Endodermal cell (in vitro differentiated cells): Measurements from ENCODE around the gene DGCR6L. TPM values are rescaled to one million over a fixed set of nuclear protein-coding genes. Genes with fewer than 3 reads are reported as not detected.
"Not testable (repeated sequence)": the region's sequence is repeated elsewhere in the genome, so short reads cannot be mapped to it uniquely, and the experiment has no call there.

ENCODE experiments used
- DNase-seq: peaks from one replicate; pipeline ENCODE4 v3.0.0-alpha.2; 2017
- H3K27ac ChIP-seq: 2 replicates; pipeline ENCODE4 v1.5.1; 2013; ENCODE audit warnings: mild to moderate bottlenecking, low read depth, low read length, moderate library complexity
- H3K27me3 ChIP-seq: 2 replicates; pipeline ENCODE4 v1.6.1; 2013; ENCODE audit warnings: mild to moderate bottlenecking, low read length, moderate library complexity; ENCODE audit not compliant: insufficient read depth, control insufficient read depth, poor library complexity, severe bottlenecking
- H3K36me3 ChIP-seq: 2 replicates; pipeline ENCODE4 v1.7.0; 2013; ENCODE audit warnings: mild to moderate bottlenecking, low read length, moderate library complexity; ENCODE audit not compliant: control insufficient read depth, insufficient read depth
- H3K4me1 ChIP-seq: one replicate; pipeline ENCODE4 v1.7.0; 2013; ENCODE audit warnings: low read length; ENCODE audit not compliant: control insufficient read depth, insufficient read depth
- H3K4me3 ChIP-seq: 2 replicates; pipeline ENCODE4 v1.5.1; 2013; ENCODE audit warnings: mild to moderate bottlenecking, low read length, moderate library complexity
- H3K9ac ChIP-seq: 2 replicates; pipeline ENCODE4 v1.6.1; 2013; ENCODE audit warnings: mild to moderate bottlenecking, low read length, moderate library complexity; ENCODE audit not compliant: poor library complexity, severe bottlenecking; ENCODE audit errors: extremely low read depth
- H3K9me3 ChIP-seq: 2 replicates; pipeline ENCODE4 v1.6.1; 2013; ENCODE audit warnings: mild to moderate bottlenecking, low read length, moderate library complexity; ENCODE audit not compliant: control insufficient read depth
- H3K27ac Mint-ChIP-seq: 2 replicates; pipeline ENCODE4 v1.8.0; 2020; ENCODE audit warnings: mixed read lengths
- H3K27me3 Mint-ChIP-seq: 2 replicates; pipeline ENCODE4 v1.8.0; 2021; ENCODE audit warnings: mild to moderate bottlenecking, mixed read lengths; ENCODE audit not compliant: insufficient read depth
- H3K36me3 Mint-ChIP-seq: 2 replicates; pipeline ENCODE4 v1.8.0; 2020; ENCODE audit warnings: low read depth, mixed read lengths
- H3K4me1 Mint-ChIP-seq: 2 replicates; pipeline ENCODE4 v1.8.0; 2020; ENCODE audit warnings: mixed read lengths
- H3K4me3 Mint-ChIP-seq: 2 replicates; pipeline ENCODE4 v1.8.0; 2020; ENCODE audit warnings: mild to moderate bottlenecking, moderate library complexity, mixed read lengths
- H3K9me3 Mint-ChIP-seq: 2 replicates; pipeline ENCODE4 v1.8.0; 2020; ENCODE audit warnings: mild to moderate bottlenecking, mixed read lengths
- WGBS, 2 experiments: methylation state at CpG; one replicate each; pipeline versions ENCODE4 v1.1.5 to v1.1.7; 2013; ENCODE audit warnings: missing lambda C conversion rate in 2 of 2, mixed read lengths in 1 of 2; ENCODE audit not compliant: insufficient coverage in 1 of 2, insufficient read length in 1 of 2; 5-methylcytosine and 5-hydroxymethylcytosine counted together
- total RNA-seq, 2 donors: library from RNA; stranded (reverse); fragmentation: NEBNext Ultra II Directional in 1 of 2; extraction: Animal tissue kit (Norgen Biotek cat#: 25700) in 1 of 2; gene quantifications; 2 replicates in 1 of 2; 3 replicates in 1 of 2; pipeline ENCODE4 v1.2.1, GENCODE V29; 2021
- TF ChIP-seq, protein P1 (sequence below): fragments of 200-600 bp; sonication (generic); conservative IDR thresholded peaks from 2 replicates; pipeline ENCODE4 v1.5.0; 2021; ENCODE audit warnings: antibody characterized with exemption, mild to moderate bottlenecking

Gene DGCR6L
- total RNA-seq, 2 donors from 2014 or later, result 51.3 to 53.7 TPM

DNA sequence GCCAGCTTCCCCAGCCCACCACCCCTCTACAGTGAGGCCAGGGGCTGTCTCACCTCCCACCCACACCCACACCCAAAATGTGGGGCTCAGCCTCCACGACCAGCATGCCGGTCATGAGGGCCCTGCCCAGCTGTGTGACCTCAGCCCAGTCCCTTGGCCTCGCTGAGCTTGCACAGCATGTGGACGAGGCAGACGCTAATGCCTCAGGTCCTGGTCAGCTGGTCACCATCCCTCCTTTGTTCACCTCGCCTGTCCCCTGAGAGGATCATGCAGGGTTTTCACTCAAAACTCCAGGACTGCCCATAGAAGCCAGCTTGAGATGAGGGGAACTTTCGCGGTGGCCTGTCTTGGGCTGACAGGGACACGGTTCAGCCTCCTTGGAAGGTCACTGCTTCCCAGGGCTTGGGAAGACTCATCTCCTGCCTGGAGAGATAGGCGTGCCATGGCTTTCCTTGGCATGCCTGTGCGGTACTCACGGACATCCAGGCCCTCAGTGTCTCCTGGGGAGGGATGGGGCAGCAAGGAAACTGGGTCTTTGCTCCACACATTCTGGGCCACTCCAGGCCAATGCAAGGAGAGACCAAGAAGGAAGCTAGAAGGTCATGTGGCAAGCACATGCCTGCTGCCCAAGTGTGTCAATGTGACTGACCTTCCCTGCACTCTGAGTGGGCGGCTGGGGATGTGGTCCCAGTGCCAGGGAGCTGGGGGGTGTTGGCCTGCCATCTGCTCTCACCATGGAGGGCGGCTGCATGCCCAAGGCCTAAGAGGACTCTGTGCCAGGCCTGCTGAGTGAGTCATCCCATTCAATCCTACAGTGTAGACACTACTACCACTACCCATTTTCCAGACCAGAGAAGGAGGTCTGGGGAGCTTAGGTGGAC, 48.5 kb downstream of the DGCR6L start:
- no peaks in the 10 kb centered on the region for H3K4me1 ChIP-seq
- no peaks in the 10 kb centered on the region for H3K9me3 Mint-ChIP-seq
- no peak overlapping the region for H3K4me3 ChIP-seq
- 90 to 92% methylated on average over 8 to 14 of the region's 14 CpGs for WGBS, 2 experiments
- H3K27me3 ChIP-seq, result no peaks in the 10 kb centered on the region
- H3K9me3 ChIP-seq, result no peaks in the 10 kb centered on the region
- H3K9ac ChIP-seq, result no peak overlapping the region
- no peaks in the 10 kb centered on the region for H3K36me3 Mint-ChIP-seq
- H3K27me3 Mint-ChIP-seq, result no peaks in the 10 kb centered on the region
- no peak for DNase-seq
- TF ChIP-seq, protein P1, sequence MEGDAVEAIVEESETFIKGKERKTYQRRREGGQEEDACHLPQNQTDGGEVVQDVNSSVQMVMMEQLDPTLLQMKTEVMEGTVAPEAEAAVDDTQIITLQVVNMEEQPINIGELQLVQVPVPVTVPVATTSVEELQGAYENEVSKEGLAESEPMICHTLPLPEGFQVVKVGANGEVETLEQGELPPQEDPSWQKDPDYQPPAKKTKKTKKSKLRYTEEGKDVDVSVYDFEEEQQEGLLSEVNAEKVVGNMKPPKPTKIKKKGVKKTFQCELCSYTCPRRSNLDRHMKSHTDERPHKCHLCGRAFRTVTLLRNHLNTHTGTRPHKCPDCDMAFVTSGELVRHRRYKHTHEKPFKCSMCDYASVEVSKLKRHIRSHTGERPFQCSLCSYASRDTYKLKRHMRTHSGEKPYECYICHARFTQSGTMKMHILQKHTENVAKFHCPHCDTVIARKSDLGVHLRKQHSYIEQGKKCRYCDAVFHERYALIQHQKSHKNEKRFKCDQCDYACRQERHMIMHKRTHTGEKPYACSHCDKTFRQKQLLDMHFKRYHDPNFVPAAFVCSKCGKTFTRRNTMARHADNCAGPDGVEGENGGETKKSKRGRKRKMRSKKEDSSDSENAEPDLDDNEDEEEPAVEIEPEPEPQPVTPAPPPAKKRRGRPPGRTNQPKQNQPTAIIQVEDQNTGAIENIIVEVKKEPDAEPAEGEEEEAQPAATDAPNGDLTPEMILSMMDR, result no peak
- H3K36me3 ChIP-seq, result no peaks in the 10 kb centered on the region
- H3K27ac ChIP-seq, result no peak overlapping the region
- peaks cover 4% of the 10 kb centered on the region for H3K4me1 Mint-ChIP-seq
- no peak overlapping the region for H3K27ac Mint-ChIP-seq
- H3K4me3 Mint-ChIP-seq, result no peak overlapping the region

DNA sequence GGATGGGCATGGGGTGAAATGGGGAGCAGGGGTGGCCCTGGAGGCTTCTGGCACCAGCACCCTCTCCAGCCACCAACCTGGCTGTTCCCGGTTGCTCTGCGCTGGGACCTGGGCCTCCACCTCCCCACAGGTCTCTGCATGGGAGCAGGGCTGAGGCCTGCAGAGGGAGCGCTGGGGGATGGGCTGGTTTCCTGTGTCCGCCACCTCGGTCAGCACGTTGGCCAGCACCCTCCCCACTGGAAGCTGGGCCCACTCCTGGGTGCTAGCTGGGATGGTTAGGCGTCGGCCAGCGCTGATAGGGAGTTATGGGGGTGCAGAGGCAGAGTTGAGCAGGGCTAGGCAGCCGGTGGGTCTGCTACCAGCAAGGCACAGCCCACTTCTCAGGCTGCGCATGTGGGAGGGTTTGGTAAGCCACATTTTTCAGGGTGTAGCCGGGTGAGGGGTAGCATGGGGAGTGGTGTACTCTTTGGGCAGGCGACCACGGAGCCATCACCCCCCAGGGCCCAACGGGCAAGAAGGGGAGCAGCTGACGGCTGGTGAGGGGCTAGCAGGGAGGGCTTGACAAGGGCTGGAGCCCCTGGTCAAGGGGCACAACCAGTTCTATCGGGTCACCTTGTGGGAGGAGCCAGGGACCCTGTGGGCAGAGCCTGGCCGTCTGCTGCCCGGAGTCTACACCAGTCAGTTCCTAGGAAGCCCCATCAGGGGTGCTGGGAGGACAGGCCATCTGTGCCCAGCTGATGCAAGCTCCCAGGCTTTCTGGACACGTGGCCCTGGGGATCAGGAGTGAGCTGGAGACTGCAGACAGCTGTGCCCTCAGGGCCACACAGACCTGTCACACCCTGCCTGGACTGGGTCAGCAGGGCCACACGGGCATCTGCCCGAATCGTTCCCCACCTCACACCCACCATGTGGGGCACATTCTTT, 49.4 kb downstream of the DGCR6L start:
- not testable (repeated sequence) for H3K36me3 ChIP-seq, H3K9me3 Mint-ChIP-seq, H3K4me3 ChIP-seq, H3K27me3 ChIP-seq, H3K27me3 Mint-ChIP-seq, H3K9ac ChIP-seq, H3K4me3 Mint-ChIP-seq, H3K36me3 Mint-ChIP-seq, H3K4me1 Mint-ChIP-seq, H3K4me1 ChIP-seq, H3K27ac ChIP-seq, H3K9me3 ChIP-seq
- peak overlapping the region; percentile 69 for H3K27ac Mint-ChIP-seq
- 85 to 94% methylated on average over 2 to 20 of the region's 23 CpGs for WGBS, 2 experiments
- peak; percentile 74 for DNase-seq

DNA sequence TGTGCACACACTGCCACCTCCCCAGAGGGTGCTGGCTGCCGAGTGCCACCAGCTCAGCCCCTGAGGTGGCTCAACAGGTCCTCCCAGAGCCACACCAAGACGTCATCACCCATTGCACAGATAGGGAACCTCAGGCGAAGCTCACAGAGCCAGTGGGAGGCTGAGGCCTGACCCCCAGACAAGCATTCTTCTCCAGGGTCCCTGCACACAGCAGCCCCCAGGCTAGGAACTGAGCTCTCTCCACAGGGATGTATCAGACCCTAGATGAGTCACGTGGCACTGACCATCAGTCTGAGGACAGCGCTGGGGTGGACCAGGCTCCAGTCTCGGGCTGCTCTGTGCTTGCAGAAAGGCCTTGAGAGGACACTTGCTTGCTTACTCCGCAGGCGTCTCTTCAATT, 50.2 kb downstream of the DGCR6L start:
- H3K36me3 ChIP-seq, result not testable (repeated sequence)

DNA sequence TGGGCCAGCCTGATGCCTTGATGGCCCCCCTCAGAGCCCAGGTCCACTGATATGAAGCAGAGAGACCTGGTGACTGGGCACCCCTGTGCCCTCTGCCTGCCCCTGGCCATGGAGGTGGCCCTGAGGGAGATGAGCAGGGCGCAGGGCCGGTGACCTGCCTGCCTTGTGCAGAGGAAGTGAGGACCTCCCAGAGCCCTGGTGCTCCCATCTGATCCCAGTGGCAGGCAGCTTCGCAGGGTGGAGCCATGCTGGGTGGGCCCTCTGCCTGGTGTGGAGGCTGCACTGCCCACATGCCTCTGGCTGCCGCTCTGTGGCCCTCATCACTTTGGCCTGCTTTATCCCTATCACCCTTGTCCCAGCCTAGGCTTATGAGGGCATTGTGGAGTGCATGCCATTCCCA, 50.7 kb downstream of the DGCR6L start:
- not testable (repeated sequence) for H3K4me1 Mint-ChIP-seq, H3K27me3 ChIP-seq, H3K4me3 ChIP-seq, H3K36me3 ChIP-seq, H3K27ac ChIP-seq, H3K9me3 ChIP-seq, H3K27me3 Mint-ChIP-seq, H3K9ac ChIP-seq, H3K4me3 Mint-ChIP-seq, H3K4me1 ChIP-seq, H3K36me3 Mint-ChIP-seq, H3K9me3 Mint-ChIP-seq, DNase-seq, H3K27ac Mint-ChIP-seq
- 88 to 93% methylated on average over 3 to 4 of the region's 4 CpGs for WGBS, 2 experiments

More for the DNA sequence above, 50.2 kb downstream of the DGCR6L start:
- not testable (repeated sequence) for H3K9me3 Mint-ChIP-seq, H3K4me3 Mint-ChIP-seq, H3K27ac Mint-ChIP-seq, H3K27me3 Mint-ChIP-seq, DNase-seq, H3K9me3 ChIP-seq, H3K27me3 ChIP-seq, H3K4me1 Mint-ChIP-seq, H3K4me3 ChIP-seq, H3K27ac ChIP-seq, H3K36me3 Mint-ChIP-seq, H3K9ac ChIP-seq, H3K4me1 ChIP-seq
- 91 to 97% methylated on average over 6 to 8 of the region's 8 CpGs for WGBS, 2 experiments
